ENCODE measurements around the gene VOPP1.

Gene VOPP1

DNA sequence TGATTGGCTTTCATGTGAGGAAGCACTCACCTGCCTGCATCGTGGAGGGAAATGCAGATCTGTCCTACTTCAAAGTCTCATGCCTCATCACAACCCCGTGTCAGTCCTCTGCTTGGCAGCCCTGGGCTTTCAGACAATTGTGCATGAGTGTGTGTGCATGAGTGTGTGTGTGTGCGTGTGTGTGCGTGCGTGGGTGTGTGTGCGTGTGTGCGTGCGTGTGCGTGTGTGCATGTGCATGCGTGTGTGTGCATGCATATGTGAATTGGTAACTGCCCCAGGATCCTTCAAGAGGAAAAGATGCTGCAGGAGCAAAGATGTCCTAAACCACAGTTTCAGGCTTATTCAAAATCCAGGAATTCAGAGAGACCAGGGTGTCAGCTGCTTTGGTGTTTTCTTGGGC, 135.8 kb downstream of the VOPP1 start:
- no peak for TF ChIP-seq ZFX (IDR thresholded peaks at IDR 0.05; ENCODE audit: borderline replicate concordance)
- TF ChIP-seq CTCF (IDR thresholded peaks at IDR 0.05) = no peak
- no peak overlapping the region for H3K27ac ChIP-seq

DNA sequence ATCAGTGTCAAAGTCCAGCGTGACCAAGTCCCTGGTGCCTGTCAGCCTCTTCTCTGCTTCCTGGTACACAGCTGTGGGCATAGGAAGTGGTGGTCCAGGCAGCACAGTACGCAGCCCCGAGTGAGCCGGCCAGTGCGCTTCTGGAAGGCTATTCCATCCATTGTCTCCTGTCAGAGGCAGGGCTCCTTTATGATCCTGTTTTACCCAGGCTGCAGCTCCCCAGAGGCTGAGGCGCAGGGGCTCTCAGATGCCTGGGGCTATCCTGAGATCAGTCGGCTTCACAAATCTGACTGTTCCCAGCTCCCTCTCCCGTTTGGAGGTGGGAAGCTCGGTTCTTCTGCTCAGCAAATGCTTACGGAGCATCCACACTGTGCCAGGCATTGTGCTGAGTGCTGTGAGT, 136.8 kb downstream of the VOPP1 start:
- no peak overlapping the region for H3K27ac ChIP-seq
- no peak for TF ChIP-seq CTCF (IDR thresholded peaks at IDR 0.05)

GRCh38 chr7:55432939-55433784, 139.1 kb downstream of the VOPP1 start:
- H3K27ac ChIP-seq = no peak overlapping the region
- TF ChIP-seq ZFX (IDR thresholded peaks at IDR 0.05; ENCODE audit: borderline replicate concordance) (no peak), CTCF (IDR thresholded peaks at IDR 0.05) (peak; percentile 81)

GRCh38 chr7:55432506-55432905, 139.8 kb downstream of the VOPP1 start:
- TF ChIP-seq ZFX (IDR thresholded peaks at IDR 0.05; ENCODE audit: borderline replicate concordance) (no peak), CTCF (IDR thresholded peaks at IDR 0.05) (no peak)
- no peak overlapping the region for H3K27ac ChIP-seq

- H3K27ac ChIP-seq = no peak overlapping the region
- TF ChIP-seq ZFX (IDR thresholded peaks at IDR 0.05; ENCODE audit: borderline replicate concordance) = no peak
- no peak for TF ChIP-seq CTCF (IDR thresholded peaks at IDR 0.05)
Measured at GRCh38 chr7:55431898-55432297, 140.4 kb downstream of the VOPP1 start.

- no peak overlapping the region for H3K27ac ChIP-seq
- no peak for TF ChIP-seq CTCF (IDR thresholded peaks at IDR 0.05)
- no peak for TF ChIP-seq ZFX (IDR thresholded peaks at IDR 0.05; ENCODE audit: borderline replicate concordance)
Measured at GRCh38 chr7:55429835-55430499, 142.3 kb downstream of the VOPP1 start.

DNA sequence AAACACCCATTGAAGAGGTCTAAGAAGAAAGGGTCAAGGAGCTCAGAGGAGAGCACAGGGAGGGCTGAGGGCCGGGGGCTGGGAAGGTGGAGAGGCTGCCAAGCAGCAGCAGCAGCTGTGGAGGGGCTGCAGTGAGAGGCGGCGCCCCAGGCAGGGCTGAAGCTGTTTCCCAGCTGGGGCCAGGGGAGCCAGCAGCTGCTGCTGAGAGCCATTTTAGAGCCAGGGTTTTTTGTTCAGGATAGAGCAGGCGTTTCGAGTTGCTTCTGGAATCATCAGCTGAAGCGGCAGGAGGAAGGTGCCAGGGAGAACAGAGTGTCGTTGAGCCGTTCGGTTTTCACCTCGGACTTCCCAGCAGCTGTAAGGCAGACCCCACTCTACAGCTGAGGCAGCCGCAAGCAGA, 144.5 kb downstream of the VOPP1 start:
- TF ChIP-seq CTCF (IDR thresholded peaks at IDR 0.05) = no peak
- TF ChIP-seq ZFX (IDR thresholded peaks at IDR 0.05; ENCODE audit: borderline replicate concordance) = no peak
- H3K27ac ChIP-seq = no peak overlapping the region

All from 22Rv1 (cell line).